OCI-LY7 (cell line): Measurements from ENCODE around the gene TRIM33.

Experiments
- CTCF ChIP-seq: fragments of 200-600 bp; sonication (generic); conservative IDR thresholded peaks from 2 replicates; pipeline ENCODE4 v1.5.1; 2014; ENCODE audit warnings: mild to moderate bottlenecking, antibody characterized with exemption, low read length, moderate library complexity, mixed read lengths
- EZH2phosphoT487 ChIP-seq: fragments of 200-600 bp; sonication (generic); IDR thresholded peaks from 2 replicates; pipeline ENCODE4 v1.6.1; 2018; ENCODE audit warnings: low read depth, borderline replicate concordance, mild to moderate bottlenecking, mixed run types, antibody characterized with exemption, low read length, moderate library complexity, mixed read lengths

- TF ChIP-seq CTCF = no peak
- TF ChIP-seq EZH2phosphoT487 = no peak
These were observed 73.2 kb downstream of the TRIM33 start for GRCh38 chr1:114437812-114438211.
